Mucosa of stomach (tissue), 1 donor: Measurements from ENCODE around the gene SPSB4.

ENCODE experiments used
- H3K27me3 ChIP-seq: one replicate; pipeline ENCODE4 v1.7.0; 2013; ENCODE audit warnings: mild to moderate bottlenecking, low read length; ENCODE audit not compliant: control insufficient read depth, insufficient read depth
- H3K36me3 ChIP-seq: one replicate; pipeline ENCODE4 v1.7.0; 2013; ENCODE audit warnings: low read length; ENCODE audit not compliant: control insufficient read depth, insufficient read depth
- H3K4me1 ChIP-seq: one replicate; pipeline ENCODE4 v1.7.0; 2013; ENCODE audit warnings: mild to moderate bottlenecking, low read length; ENCODE audit not compliant: control insufficient read depth, insufficient read depth
- H3K4me3 ChIP-seq: one replicate; pipeline ENCODE4 v1.7.0; 2013; ENCODE audit warnings: low read length
- H3K9ac ChIP-seq: one replicate; pipeline ENCODE4 v1.7.0; 2013; ENCODE audit warnings: mild to moderate bottlenecking, low read length, moderate library complexity
- H3K9me3 ChIP-seq: one replicate; pipeline ENCODE4 v1.7.0; 2013; ENCODE audit warnings: mild to moderate bottlenecking, low read length, moderate library complexity; ENCODE audit not compliant: control insufficient read depth
- donor health status: Pancreatic carcinoma.

The SPSB4 gene

DNA sequence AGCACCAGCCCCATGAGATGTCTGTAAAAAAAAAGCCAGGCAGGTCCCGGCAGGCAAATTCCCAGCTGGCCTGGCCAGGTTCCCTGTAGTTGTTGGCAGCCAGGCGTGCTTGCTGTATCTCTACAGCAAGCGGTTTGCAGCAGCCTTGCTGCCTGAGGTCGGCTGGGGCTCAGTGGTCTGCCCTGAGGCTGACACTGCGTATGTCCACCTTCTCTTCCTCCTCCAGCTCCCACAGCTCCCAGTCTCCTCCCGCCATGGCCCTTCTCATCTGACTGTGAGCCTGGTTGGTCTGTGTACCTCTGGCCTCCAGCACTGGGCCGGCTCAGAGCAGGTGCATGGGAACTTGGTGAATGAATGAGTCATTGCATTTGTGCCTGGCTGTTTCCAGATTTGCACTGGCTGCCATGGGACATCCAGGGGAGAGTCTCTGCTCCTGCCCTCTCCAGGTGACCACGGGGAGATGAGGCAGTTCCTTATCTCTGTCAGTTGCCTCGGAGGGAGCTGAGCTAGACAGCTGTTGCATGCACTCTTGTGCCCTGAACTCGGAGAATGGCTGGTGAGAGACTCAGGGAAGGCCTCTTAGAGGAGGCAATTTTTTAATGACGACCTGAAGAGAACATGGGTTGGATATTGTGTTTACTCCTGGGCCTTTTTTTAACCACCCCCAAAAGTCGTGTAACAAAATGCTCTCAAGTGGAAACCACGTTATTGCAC lies 43.0 kb downstream of the SPSB4 start:
- Histone ChIP-seq H3K4me3 (no peak overlapping the region), H3K36me3 (no peaks in the 10 kb centered on the region), H3K9me3 (no peaks in the 10 kb centered on the region), H3K4me1 (peaks cover 4% of the 10 kb centered on the region), H3K27me3 (no peaks in the 10 kb centered on the region), H3K9ac (no peak overlapping the region)

GRCh38 chr3:141094790-141095545 lies 43.8 kb downstream of the SPSB4 start:
- Histone ChIP-seq H3K9ac (no peak overlapping the region), H3K9me3 (no peaks in the 10 kb centered on the region), H3K4me1 (peaks cover 4% of the 10 kb centered on the region), H3K36me3 (no peaks in the 10 kb centered on the region), H3K27me3 (no peaks in the 10 kb centered on the region), H3K4me3 (no peak overlapping the region)

DNA sequence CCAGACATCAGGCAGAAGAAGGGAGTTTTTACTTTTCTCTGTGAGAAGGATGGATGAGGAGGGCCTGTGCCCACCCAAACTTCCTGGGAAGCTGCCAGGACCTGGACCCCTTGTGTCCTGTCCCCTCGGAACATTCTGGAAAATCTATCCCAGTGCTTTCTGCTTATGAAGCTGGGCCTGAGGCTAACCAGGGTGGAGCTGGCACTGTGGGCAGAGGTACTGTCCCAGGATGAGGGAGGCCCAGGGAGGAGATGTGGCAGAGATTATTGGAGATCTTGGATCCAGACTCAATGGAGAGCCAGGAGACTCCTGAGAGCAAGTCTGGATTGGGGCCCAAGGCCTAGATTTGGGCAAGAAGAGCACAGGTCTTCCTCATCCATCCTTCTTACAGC lies 44.4 kb downstream of the SPSB4 start:
- Histone ChIP-seq H3K9ac (no peak overlapping the region), H3K9me3 (no peaks in the 10 kb centered on the region), H3K4me1 (peaks cover 4% of the 10 kb centered on the region), H3K4me3 (no peak overlapping the region), H3K36me3 (no peaks in the 10 kb centered on the region), H3K27me3 (no peaks in the 10 kb centered on the region)

GRCh38 chr3:141096164-141096563 lies 45.0 kb downstream of the SPSB4 start:
- no peaks in the 10 kb centered on the region for H3K27me3 ChIP-seq
- H3K4me1 ChIP-seq: peaks cover 4% of the 10 kb centered on the region

DNA sequence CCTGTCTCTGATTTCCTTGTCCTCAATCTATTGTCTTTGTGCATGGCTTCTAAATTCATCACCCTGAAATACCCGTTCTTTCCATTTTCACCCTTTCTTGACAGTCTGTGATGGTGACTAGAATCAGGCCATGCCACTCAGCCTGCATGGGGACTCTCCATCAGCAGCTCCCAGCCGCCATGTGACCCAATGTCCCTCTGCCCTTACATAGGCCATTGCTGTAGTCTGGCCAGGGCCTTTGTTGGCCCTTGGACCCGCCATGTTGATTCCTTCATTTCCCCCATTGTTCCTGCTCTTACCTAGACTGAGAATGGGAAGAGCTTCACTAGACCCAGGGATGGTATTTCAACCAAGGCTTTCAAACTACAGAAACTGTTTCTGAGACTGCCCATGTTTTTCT lies 45.8 kb downstream of the SPSB4 start:
- Histone ChIP-seq H3K9ac (no peak overlapping the region), H3K4me3 (no peak overlapping the region), H3K4me1 (peaks cover 4% of the 10 kb centered on the region), H3K27me3 (no peaks in the 10 kb centered on the region), H3K9me3 (no peaks in the 10 kb centered on the region), H3K36me3 (no peaks in the 10 kb centered on the region)

More at GRCh38 chr3:141096164-141096563, 45.0 kb downstream of the SPSB4 start:
- Histone ChIP-seq H3K36me3 (no peaks in the 10 kb centered on the region), H3K4me3 (no peak overlapping the region), H3K9ac (no peak overlapping the region), H3K9me3 (no peaks in the 10 kb centered on the region)

DNA sequence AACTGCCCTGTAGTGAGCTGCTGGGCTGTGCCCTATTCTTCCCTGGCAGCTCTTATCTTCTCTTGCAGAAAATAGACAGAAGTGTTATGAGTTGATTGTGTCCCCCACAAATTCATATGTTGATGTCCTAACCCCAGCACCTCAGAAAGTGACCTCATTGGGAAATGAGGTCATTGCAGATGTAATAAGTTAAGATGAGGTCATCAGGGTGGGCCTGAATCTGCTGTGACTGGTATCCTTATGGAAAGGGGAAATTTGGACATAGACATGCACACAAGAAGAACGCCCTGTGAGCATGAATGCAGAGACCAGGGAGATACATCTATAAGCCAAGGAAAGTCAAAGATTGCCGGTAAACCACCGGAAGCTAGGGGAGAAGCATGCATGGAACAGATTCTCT lies 49.0 kb downstream of the SPSB4 start:
- H3K9ac ChIP-seq: no peak overlapping the region
- no peak overlapping the region for H3K4me3 ChIP-seq
- no peaks in the 10 kb centered on the region for H3K9me3 ChIP-seq
- no peaks in the 10 kb centered on the region for H3K36me3 ChIP-seq
- H3K4me1 ChIP-seq: peaks cover 4% of the 10 kb centered on the region
- no peaks in the 10 kb centered on the region for H3K27me3 ChIP-seq

- no peaks in the 10 kb centered on the region for H3K27me3 ChIP-seq
- no peaks in the 10 kb centered on the region for H3K4me1 ChIP-seq
- no peaks in the 10 kb centered on the region for H3K9me3 ChIP-seq
- H3K36me3 ChIP-seq: no peaks in the 10 kb centered on the region
- H3K4me3 ChIP-seq: no peak overlapping the region
- no peak overlapping the region for H3K9ac ChIP-seq
Measured at GRCh38 chr3:141100531-141101320, 49.6 kb downstream of the SPSB4 start.

DNA sequence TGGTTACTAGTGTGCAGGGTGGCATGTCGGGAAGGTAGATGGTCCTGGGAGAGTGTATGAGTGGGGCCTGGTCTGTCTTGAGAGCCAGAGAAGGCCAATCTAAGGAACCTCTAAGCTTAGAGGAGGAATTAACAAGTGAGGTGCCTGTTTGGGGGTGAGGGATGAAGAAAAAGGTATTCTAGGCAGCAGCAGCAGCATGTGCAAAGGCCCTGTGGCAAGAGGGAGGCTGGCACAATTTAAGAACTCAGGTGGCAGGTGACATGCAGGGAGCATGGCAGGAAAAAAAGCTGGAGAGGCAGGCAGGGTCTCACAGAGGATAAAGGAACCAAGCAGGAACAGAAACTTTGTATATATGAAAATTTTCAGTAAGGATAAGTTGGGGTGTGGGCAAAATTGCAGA lies 51.2 kb downstream of the SPSB4 start:
- Histone ChIP-seq H3K4me3 (no peak overlapping the region), H3K9me3 (no peaks in the 10 kb centered on the region), H3K4me1 (no peaks in the 10 kb centered on the region), H3K36me3 (no peaks in the 10 kb centered on the region), H3K9ac (no peak overlapping the region), H3K27me3 (no peaks in the 10 kb centered on the region)

DNA sequence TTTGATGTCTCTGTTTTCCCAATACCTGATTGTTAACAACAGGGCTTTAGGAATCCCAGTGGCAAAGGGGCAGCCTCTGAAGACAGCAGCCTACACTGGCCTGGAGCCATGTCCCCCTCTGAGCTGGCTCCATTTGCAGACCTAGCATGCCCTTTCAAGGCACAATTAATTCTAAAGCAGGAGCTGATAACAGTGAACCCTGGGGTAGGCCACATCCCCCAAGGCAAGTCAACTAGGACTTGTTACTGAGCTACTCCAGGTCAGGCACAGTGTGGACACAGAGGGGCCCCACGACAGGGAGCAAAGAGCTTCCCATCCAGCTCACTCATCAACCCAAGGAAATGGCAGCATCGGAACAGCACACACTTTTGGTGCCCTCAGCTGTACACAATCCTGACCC lies 51.9 kb downstream of the SPSB4 start:
- Histone ChIP-seq H3K27me3 (no peaks in the 10 kb centered on the region), H3K36me3 (no peaks in the 10 kb centered on the region), H3K9ac (no peak overlapping the region), H3K4me3 (no peak overlapping the region), H3K9me3 (no peaks in the 10 kb centered on the region), H3K4me1 (no peaks in the 10 kb centered on the region)

DNA sequence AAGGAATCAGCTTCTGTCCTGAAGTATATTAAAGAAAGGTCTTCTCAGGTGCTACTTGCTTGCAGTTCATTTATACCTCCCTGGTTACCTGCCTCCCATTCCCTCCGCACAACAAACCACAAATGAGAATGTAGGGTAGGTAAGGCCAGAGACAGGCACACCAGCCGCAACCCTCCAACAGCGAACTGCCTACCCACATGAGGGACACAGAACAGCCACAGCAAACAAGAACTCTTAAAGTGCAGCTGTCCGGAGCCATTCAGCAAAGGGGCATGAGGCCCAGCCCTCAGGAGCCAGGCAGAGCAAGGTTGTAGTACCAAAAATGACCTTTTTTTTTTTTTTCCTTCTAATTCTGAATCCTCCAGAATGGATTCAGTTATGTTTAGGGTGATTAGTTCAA lies 52.4 kb downstream of the SPSB4 start:
- no peaks in the 10 kb centered on the region for H3K36me3 ChIP-seq
- no peaks in the 10 kb centered on the region for H3K27me3 ChIP-seq
- no peaks in the 10 kb centered on the region for H3K9me3 ChIP-seq
- H3K4me3 ChIP-seq: no peak overlapping the region
- no peak overlapping the region for H3K9ac ChIP-seq
- H3K4me1 ChIP-seq: no peaks in the 10 kb centered on the region

DNA sequence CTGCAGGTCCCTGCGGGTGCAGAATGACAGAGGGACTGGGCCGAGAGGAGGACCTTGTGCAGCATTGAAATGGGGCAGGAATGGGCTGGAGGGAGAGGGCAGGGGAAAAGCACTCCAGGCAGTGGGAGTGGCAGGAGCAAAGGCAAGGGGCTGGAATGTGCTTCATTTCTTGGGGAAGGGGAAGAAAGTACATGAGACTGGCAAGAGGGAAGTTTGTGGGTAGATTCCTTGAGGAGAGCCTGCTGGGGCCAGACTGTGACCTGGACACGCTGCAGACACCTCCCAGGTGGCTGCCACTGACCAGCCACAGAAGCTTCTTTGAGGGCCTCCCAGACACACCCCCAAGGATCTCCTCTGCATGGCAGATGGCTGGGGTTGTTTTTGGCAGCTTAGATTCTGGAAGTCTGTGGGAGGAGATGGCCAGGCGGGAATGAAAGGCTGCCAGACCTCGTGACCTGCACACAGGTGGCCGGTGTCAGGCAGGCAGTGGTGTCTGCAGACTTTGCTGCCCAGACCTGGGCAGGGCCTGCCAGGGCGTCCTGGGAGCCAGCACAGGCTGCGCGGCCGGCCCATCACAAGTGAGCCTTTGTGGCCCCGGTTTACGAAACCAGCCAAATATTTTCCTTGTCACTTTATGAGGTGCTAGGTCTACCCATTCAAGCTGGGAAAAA lies 53.1 kb downstream of the SPSB4 start:
- no peak overlapping the region for H3K9ac ChIP-seq
- no peak overlapping the region for H3K4me3 ChIP-seq
- H3K9me3 ChIP-seq: no peaks in the 10 kb centered on the region
- no peaks in the 10 kb centered on the region for H3K4me1 ChIP-seq
- H3K27me3 ChIP-seq: no peaks in the 10 kb centered on the region
- H3K36me3 ChIP-seq: no peaks in the 10 kb centered on the region
